Caco-2 (cell line): ENCODE data around the gene FAAP20. TPM values are rescaled to one million over a fixed set of nuclear protein-coding genes. Genes with fewer than 3 reads are reported as not detected.

Experiments used
- BruUV-seq: library from RNA; stranded (reverse); fragments of 400-500 nt; replicated peaks from 2 replicates; lab custom pipeline; 2021; lab: Mats Ljungman, UMichigan
- CTCF ChIA-PET: fragments of 300-600 bp; sonication (Branson Sonifier 250); formaldehyde crosslinking; loops from one replicate; lab custom pipeline; 2022; ENCODE audit warnings: antibody characterized with exemption; lab: Charles Lee
- POLR2A ChIA-PET: fragments of 300-600 bp; sonication (Branson Sonifier 250); formaldehyde crosslinking; loops from one replicate; lab custom pipeline; 2022; ENCODE audit warnings: antibody characterized with exemption; lab: Charles Lee
- DNase-seq, 2 experiments: peaks; one replicate each; pipeline versions ENCODE4 v3.0.0 to v3.0.0-alpha.2; 2020 to 2022
- H3K27me3 ChIP-seq: replicated peaks from 2 replicates; pipeline ENCODE4 v1.6.0; 2011; ENCODE audit warnings: low read length; ENCODE audit not compliant: control insufficient read depth, insufficient read depth
- H3K36me3 ChIP-seq: 2 replicates; pipeline ENCODE4 v1.5.1; 2011; ENCODE audit warnings: low read length; ENCODE audit not compliant: control insufficient read depth, insufficient read depth
- H3K4me1 ChIP-seq: fragments of 250-450 bp; sonication (Bioruptor Pico); 2 replicates; pipeline ENCODE4 v1.5.1; 2020; ENCODE audit warnings: mild to moderate bottlenecking
- H3K4me3 ChIP-seq: 2 replicates; pipeline ENCODE4 v1.5.1; 2011; ENCODE audit warnings: low read depth, mild to moderate bottlenecking, control low read depth, low read length
- H3K9me3 ChIP-seq: fragments of 250-450 bp; sonication (Bioruptor Pico); 2 replicates; pipeline ENCODE4 v1.5.1; 2020; ENCODE audit warnings: mild to moderate bottlenecking, moderate library complexity
- H3K27ac Mint-ChIP-seq: one replicate; pipeline ENCODE4 v1.8.0; 2022; ENCODE audit warnings: mixed read lengths; ENCODE audit not compliant: unreplicated experiment
- H3K27me3 Mint-ChIP-seq: one replicate; pipeline ENCODE4 v1.8.0; 2022; ENCODE audit warnings: mixed read lengths; ENCODE audit not compliant: insufficient read depth, unreplicated experiment
- H3K36me3 Mint-ChIP-seq: one replicate; pipeline ENCODE4 v1.8.0; 2022; ENCODE audit warnings: mild to moderate bottlenecking, mixed read lengths; ENCODE audit not compliant: insufficient read depth, unreplicated experiment
- H3K4me1 Mint-ChIP-seq: one replicate; pipeline ENCODE4 v1.8.0; 2022; ENCODE audit warnings: low read depth, mixed read lengths; ENCODE audit not compliant: unreplicated experiment
- H3K4me3 Mint-ChIP-seq: one replicate; pipeline ENCODE4 v1.8.0; 2022; ENCODE audit warnings: mild to moderate bottlenecking, moderate library complexity, mixed read lengths; ENCODE audit not compliant: unreplicated experiment
- H3K9me3 Mint-ChIP-seq: one replicate; pipeline ENCODE4 v1.8.0; 2022; ENCODE audit warnings: mixed read lengths; ENCODE audit not compliant: unreplicated experiment
- intact Hi-C: fragments of 100-400 bp; cut with micrococcal nuclease; formaldehyde crosslinking; loops from one replicate; pipeline ENCODE4 v1.10.0; 2022; ENCODE audit not compliant: unreplicated experiment
- total RNA-seq: library from RNA; stranded (reverse); gene quantifications from 2 replicates; pipeline ENCODE4 v1.2.3, GENCODE V29; 2022
- TF ChIP-seq, protein P1 (sequence below), 2 experiments: fragments of 200-600 bp in 1 of 2; IDR thresholded peaks; 1 replicate in 1 of 2; 2 replicates in 1 of 2; pipeline versions ENCODE4 v1.5.1 to v1.8.0; 2011 to 2022; ENCODE audit warnings: antibody characterized with exemption in 1 of 2, control low read depth in 1 of 2, inconsistent platforms in 1 of 2, low read depth in 1 of 2, low read length in 1 of 2, mild to moderate bottlenecking in 1 of 2, moderate library complexity in 1 of 2; ENCODE audit not compliant: insufficient read depth in 1 of 2, severe bottlenecking in 1 of 2, unreplicated experiment in 1 of 2

Gene FAAP20
- total RNA-seq, 1 experiment from 2014 or later = 72.4 TPM

DNA sequence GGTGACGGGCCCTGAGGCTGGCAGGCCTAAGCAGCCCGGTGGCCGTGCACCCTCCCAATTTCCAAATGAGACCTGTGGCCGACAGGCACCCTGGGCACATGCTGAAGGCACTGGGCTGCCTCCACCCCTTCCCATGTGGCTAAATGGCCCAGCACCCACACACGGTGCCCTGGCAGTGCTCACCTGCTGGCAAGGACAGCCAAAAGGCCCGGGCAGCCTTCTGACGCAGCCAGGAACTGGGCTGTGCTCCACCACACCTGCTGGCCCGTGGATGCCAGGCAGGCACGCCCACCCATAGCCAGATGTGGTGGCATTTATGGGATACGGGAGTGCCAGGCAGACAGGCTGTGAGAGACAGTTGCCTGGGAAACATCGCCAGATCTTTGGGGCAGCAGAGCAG, 4.0 kb upstream of the FAAP20 start:
- H3K36me3 ChIP-seq = no peaks in the 10 kb centered on the region
- no peaks in the 10 kb centered on the region for H3K27me3 Mint-ChIP-seq
- H3K9me3 Mint-ChIP-seq = no peaks in the 10 kb centered on the region
- H3K4me3 ChIP-seq = no peak overlapping the region
- ChIA-PET POLR2A (no interaction called here), CTCF (interaction anchor here (0.6 kb wide), 1 partner anchor 30 kb away, joined by 3 read pairs; no protein-coding TSS in a partner anchor)
- no peaks in the 10 kb centered on the region for H3K9me3 ChIP-seq
- H3K27me3 ChIP-seq = no peaks in the 10 kb centered on the region
- intact Hi-C loops = no loop called here
- no TSS peak for BruUV-seq
- H3K4me1 Mint-ChIP-seq = no peaks in the 10 kb centered on the region
- H3K4me3 Mint-ChIP-seq = no peak overlapping the region
- TF ChIP-seq, protein P1, sequence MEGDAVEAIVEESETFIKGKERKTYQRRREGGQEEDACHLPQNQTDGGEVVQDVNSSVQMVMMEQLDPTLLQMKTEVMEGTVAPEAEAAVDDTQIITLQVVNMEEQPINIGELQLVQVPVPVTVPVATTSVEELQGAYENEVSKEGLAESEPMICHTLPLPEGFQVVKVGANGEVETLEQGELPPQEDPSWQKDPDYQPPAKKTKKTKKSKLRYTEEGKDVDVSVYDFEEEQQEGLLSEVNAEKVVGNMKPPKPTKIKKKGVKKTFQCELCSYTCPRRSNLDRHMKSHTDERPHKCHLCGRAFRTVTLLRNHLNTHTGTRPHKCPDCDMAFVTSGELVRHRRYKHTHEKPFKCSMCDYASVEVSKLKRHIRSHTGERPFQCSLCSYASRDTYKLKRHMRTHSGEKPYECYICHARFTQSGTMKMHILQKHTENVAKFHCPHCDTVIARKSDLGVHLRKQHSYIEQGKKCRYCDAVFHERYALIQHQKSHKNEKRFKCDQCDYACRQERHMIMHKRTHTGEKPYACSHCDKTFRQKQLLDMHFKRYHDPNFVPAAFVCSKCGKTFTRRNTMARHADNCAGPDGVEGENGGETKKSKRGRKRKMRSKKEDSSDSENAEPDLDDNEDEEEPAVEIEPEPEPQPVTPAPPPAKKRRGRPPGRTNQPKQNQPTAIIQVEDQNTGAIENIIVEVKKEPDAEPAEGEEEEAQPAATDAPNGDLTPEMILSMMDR (IDR thresholded peaks at IDR 0.05; ENCODE audit: insufficient read depth in 1 of 2, low read depth in 1 of 2, low read length in 1 of 2, severe bottlenecking in 1 of 2, unreplicated experiment in 1 of 2) = no peak
- H3K36me3 Mint-ChIP-seq = no peaks in the 10 kb centered on the region
- peaks cover 13% of the 10 kb centered on the region for H3K4me1 ChIP-seq
- no peak overlapping the region for H3K27ac Mint-ChIP-seq
- no peak for DNase-seq

DNA sequence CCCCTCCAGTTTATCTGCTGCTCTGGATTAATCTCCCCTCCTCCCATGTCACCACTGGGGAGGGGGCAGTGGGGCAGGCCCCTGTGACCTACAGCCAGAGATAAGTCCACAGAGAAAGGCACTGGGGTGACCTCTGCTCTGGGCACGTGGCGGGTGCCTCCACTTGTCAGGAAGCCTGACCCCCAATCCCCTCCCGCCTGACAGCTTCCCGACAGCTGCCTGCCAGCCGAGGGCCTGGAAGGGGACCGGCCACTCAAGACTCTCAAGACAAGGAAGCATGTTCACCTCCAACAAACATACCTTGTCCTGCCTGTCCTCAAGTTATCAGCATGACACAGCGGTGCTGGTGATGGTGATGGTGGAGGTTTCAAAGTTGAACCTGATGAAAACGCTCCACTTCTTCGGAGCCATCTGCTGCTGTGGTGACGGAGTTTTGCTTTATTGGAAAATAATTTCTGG, 3.2 kb upstream of the FAAP20 start:
- no peak overlapping the region for H3K4me3 ChIP-seq
- Mint-ChIP-seq H3K9me3 (no peaks in the 10 kb centered on the region), H3K4me3 (no peak overlapping the region), H3K27me3 (no peaks in the 10 kb centered on the region), H3K36me3 (no peaks in the 10 kb centered on the region), H3K4me1 (no peaks in the 10 kb centered on the region), H3K27ac (no peak overlapping the region)
- TF ChIP-seq, protein P1 (IDR thresholded peaks at IDR 0.05; ENCODE audit: insufficient read depth in 1 of 2, low read depth in 1 of 2, low read length in 1 of 2, severe bottlenecking in 1 of 2, unreplicated experiment in 1 of 2) = no peak
- CTCF ChIA-PET = no interaction called here
- intact Hi-C loops = no loop called here
- no TSS peak for BruUV-seq
- no peaks in the 10 kb centered on the region for H3K27me3 ChIP-seq
- peaks cover 15% of the 10 kb centered on the region for H3K4me1 ChIP-seq
- no peaks in the 10 kb centered on the region for H3K36me3 ChIP-seq
- POLR2A ChIA-PET = interaction anchor here (0.6 kb wide), 1 partner anchor 931 kb away, joined by 5 read pairs; no protein-coding TSS in a partner anchor
- H3K9me3 ChIP-seq = no peaks in the 10 kb centered on the region
- DNase-seq = no peak

DNA sequence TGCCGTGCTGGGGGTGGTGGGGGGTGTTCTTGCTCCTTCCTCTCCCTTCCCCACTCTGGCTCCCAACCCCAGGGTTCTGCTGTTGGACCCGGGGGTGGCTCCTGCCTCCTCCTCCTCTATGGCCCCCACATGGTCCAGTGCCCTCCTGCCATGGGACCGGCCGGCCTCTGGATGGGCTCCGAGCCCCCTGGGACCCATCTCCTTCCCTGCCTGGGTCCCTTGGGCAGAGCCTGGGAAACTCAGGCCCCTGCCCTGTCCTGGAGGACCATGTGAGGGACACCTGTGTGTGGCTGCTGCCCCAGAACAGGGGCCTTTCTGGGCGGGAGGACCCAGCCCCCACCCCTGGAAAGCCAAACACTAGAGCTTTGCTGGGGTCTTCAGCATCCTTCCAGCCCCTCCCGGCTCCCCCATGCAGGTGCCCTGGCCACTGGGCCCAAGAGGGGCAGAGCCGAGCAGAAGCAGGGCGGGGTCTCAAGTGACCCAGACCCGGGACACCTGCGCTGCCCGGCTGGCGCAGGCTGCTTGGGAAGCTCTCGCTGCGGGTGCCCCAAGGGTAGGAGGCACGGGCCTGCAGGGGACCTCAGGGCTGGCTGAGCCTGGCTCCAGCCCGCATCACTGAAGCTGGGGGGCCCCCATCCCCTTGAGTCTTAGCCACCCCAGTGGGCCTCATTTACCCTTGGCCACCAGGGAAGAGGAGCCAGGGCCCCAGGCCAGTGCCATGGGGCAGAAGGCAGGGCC, 2.5 kb upstream of the FAAP20 start:
- no TSS peak for BruUV-seq
- TF ChIP-seq, protein P1 (IDR thresholded peaks at IDR 0.05; ENCODE audit: insufficient read depth in 1 of 2, low read depth in 1 of 2, low read length in 1 of 2, severe bottlenecking in 1 of 2, unreplicated experiment in 1 of 2) = no peak
- Histone ChIP-seq H3K4me3 (no peak overlapping the region), H3K9me3 (no peaks in the 10 kb centered on the region), H3K27me3 (no peaks in the 10 kb centered on the region), H3K36me3 (no peaks in the 10 kb centered on the region), H3K4me1 (peaks cover 15% of the 10 kb centered on the region)
- no peaks in the 10 kb centered on the region for H3K9me3 Mint-ChIP-seq
- H3K36me3 Mint-ChIP-seq = no peaks in the 10 kb centered on the region
- no peaks in the 10 kb centered on the region for H3K4me1 Mint-ChIP-seq
- H3K27ac Mint-ChIP-seq = no peak overlapping the region
- POLR2A ChIA-PET = interaction anchor here (0.6 kb wide), 1 partner anchor 931 kb away, joined by 5 read pairs; no protein-coding TSS in a partner anchor
- no peaks in the 10 kb centered on the region for H3K27me3 Mint-ChIP-seq
- H3K4me3 Mint-ChIP-seq = no peak overlapping the region
- DNase-seq = no peak
- CTCF ChIA-PET = interaction anchor here (0.7 kb wide), 1 partner anchor 242 kb away, joined by 4 read pairs; no protein-coding TSS in a partner anchor
- intact Hi-C loops = no loop called here
